GM19395 (cell line): ENCODE results near the gene ZBTB38.

ENCODE experiments used
- ATAC-seq: cut with Tn5 transposase; IDR thresholded peaks from one replicate; pipeline ENCODE4 v1.9.1; 2021; ENCODE audit warnings: mild to moderate bottlenecking, moderate library complexity; ENCODE audit not compliant: unreplicated experiment

Gene ZBTB38, protein sequence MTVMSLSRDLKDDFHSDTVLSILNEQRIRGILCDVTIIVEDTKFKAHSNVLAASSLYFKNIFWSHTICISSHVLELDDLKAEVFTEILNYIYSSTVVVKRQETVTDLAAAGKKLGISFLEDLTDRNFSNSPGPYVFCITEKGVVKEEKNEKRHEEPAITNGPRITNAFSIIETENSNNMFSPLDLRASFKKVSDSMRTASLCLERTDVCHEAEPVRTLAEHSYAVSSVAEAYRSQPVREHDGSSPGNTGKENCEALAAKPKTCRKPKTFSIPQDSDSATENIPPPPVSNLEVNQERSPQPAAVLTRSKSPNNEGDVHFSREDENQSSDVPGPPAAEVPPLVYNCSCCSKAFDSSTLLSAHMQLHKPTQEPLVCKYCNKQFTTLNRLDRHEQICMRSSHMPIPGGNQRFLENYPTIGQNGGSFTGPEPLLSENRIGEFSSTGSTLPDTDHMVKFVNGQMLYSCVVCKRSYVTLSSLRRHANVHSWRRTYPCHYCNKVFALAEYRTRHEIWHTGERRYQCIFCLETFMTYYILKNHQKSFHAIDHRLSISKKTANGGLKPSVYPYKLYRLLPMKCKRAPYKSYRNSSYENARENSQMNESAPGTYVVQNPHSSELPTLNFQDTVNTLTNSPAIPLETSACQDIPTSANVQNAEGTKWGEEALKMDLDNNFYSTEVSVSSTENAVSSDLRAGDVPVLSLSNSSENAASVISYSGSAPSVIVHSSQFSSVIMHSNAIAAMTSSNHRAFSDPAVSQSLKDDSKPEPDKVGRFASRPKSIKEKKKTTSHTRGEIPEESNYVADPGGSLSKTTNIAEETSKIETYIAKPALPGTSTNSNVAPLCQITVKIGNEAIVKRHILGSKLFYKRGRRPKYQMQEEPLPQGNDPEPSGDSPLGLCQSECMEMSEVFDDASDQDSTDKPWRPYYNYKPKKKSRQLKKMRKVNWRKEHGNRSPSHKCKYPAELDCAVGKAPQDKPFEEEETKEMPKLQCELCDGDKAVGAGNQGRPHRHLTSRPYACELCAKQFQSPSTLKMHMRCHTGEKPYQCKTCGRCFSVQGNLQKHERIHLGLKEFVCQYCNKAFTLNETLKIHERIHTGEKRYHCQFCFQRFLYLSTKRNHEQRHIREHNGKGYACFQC (N-terminal part only)

DNA sequence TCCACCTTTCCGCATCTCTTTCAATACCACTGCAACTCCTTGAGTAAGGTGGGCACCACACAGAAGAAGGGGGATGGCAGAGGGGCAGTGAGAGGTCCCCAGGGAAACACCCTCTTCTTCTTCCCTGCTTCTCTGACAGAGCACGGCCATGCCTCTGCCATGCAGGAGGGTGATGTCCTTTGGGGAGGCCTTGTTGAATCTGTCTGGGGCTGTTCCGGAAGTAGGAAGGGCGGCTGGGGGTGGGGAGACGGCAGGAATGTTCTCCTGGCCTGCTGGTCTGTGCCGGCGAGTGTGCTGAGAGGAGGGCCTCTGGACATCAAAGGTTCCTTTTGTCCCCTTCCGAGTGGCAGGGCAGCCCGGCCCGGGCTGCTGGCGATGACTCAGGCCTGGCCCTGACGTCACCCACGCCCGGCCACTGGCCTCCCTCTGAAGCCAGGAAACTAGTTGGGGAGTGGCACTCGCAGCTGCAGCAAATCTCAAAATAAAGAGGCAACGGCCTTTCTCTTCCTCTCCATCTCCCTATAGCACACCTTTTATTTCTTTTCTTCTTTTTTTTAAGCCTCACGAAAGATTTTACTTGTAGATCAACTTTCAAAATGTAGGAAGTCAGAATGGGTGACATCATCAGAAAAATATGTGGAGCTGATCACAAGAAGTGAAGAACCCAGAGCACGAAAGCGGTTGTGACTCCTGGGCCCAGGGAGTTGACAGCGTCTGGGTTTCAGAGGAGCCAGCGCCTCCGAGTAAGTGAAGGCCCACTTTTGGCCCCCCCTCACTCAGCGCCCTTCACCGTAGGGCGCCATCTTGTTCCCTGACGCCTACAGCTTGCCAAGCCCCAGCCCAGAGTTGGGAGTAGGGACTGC, at the start of gene ZBTB38:
Gene ZBTB38, plus strand, starts transcription at position 443 of the 863 bp plus-strand sequence. CDS start 73,885 bp downstream, outside the sequence.
- no peak for ATAC-seq

- ATAC-seq, result no peak
These were observed 47.8 kb upstream of the ZBTB38 start for GRCh38 chr3:141320399-141321108.

- ATAC-seq, result no peak
These were observed 47.2 kb upstream of the ZBTB38 start for GRCh38 chr3:141321109-141321497.

DNA sequence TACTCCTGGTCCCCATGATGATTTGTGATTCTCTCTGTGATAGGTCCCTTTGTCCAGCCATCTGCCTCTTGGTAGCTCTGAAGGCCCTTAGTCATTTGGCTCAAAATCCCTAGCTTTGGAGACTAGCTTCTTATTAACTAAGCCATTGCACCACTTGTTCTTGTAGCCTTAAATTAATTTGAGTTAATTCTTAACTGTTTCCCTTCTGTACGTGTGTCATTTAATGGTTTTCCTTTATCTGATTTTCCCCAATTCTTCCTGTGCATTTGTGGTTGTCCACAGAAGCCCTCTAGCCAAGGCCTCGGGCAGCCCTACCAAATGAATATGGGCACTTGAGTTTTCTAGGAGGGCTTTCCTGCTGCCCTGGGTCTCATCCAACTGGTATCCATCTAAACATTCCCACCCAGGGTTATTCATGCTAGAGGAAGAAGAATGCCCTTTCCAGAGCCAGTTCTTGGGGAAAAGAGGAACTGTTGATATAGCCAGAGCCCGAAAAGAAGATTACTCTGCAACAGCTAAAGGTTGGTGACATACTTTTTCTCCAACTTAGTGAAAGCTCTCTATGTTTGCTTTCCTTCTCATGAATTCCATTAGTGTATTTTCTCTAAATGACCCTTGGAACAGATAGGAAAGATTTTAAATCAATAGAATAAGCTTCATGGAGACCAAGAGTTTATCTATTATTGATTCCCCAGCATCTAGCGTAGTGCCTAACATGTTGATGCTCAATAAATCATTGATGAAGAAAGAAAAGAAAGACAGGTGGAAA, 44.2 kb upstream of the ZBTB38 start:
- ATAC-seq, result no peak

GRCh38 chr3:141326123-141326522, 42.2 kb upstream of the ZBTB38 start:
- no peak for ATAC-seq

GRCh38 chr3:141326626-141327025, 41.7 kb upstream of the ZBTB38 start:
- no peak for ATAC-seq

GRCh38 chr3:141328286-141329166, 39.8 kb upstream of the ZBTB38 start:
- ATAC-seq, result peak; percentile 51

GRCh38 chr3:141330235-141330634, 38.1 kb upstream of the ZBTB38 start:
- ATAC-seq, result no peak

GRCh38 chr3:141330718-141331376, 37.5 kb upstream of the ZBTB38 start:
- no peak for ATAC-seq

GRCh38 chr3:141331377-141332318, 36.7 kb upstream of the ZBTB38 start:
- no peak for ATAC-seq

- ATAC-seq, result no peak
These were observed 35.9 kb upstream of the ZBTB38 start for GRCh38 chr3:141332416-141332815.

DNA sequence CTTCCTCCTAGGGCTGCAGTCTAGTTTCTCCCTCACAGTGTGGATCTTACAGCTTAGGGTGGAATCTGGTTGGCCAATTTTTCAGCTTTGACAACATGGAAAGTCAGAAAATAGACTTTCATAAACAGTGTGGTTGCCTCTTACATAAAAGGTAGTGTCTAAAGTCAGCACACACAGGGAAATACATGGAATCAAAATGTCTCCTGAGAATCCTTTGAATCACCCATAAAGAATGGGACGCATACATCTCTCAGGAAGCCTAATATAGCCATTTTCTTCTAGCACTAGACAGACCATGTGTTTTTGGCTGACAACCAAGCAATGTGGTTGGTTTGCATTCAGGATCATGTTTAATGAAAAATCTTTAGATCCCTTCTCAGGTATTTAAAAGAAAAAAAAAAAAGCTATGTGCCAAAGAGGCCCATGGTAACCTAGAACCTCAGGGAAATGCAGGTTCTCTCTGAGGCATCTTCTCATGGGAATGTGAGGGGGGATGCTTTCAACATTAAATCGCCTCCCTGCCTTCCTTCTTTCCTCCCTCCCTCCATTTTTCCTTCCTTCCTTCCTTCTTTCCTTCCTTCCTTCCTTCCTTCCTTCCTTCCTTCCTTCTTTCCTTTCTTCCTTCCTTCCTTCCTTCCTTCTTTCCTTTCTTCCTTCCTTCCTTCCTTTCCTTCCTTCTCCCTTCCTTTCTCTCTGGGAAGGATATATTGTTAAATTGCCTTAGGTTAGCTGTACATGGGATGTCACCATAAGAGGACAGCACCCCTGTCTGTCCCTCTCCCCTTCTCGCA, 34.3 kb upstream of the ZBTB38 start:
- ATAC-seq, result no peak

GRCh38 chr3:141334627-141335250, 33.6 kb upstream of the ZBTB38 start:
- ATAC-seq, result no peak

- no peak for ATAC-seq
These were observed 32.7 kb upstream of the ZBTB38 start for GRCh38 chr3:141335531-141336061.
